Endodermal cell (in vitro differentiated cells): ENCODE results near the gene MYL7. TPM values are rescaled to one million over a fixed set of nuclear protein-coding genes. Genes with fewer than 3 reads are reported as not detected.

Experiments used
- DNase-seq: peaks from one replicate; pipeline ENCODE4 v3.0.0-alpha.2; 2017
- H3K27ac ChIP-seq: 2 replicates; pipeline ENCODE4 v1.5.1; 2013; ENCODE audit warnings: mild to moderate bottlenecking, low read depth, low read length, moderate library complexity
- H3K27me3 ChIP-seq: 2 replicates; pipeline ENCODE4 v1.6.1; 2013; ENCODE audit warnings: mild to moderate bottlenecking, low read length, moderate library complexity; ENCODE audit not compliant: insufficient read depth, control insufficient read depth, poor library complexity, severe bottlenecking
- H3K36me3 ChIP-seq: 2 replicates; pipeline ENCODE4 v1.7.0; 2013; ENCODE audit warnings: mild to moderate bottlenecking, low read length, moderate library complexity; ENCODE audit not compliant: control insufficient read depth, insufficient read depth
- H3K4me1 ChIP-seq: one replicate; pipeline ENCODE4 v1.7.0; 2013; ENCODE audit warnings: low read length; ENCODE audit not compliant: control insufficient read depth, insufficient read depth
- H3K4me3 ChIP-seq: 2 replicates; pipeline ENCODE4 v1.5.1; 2013; ENCODE audit warnings: mild to moderate bottlenecking, low read length, moderate library complexity
- H3K9ac ChIP-seq: 2 replicates; pipeline ENCODE4 v1.6.1; 2013; ENCODE audit warnings: mild to moderate bottlenecking, low read length, moderate library complexity; ENCODE audit not compliant: poor library complexity, severe bottlenecking; ENCODE audit errors: extremely low read depth
- H3K9me3 ChIP-seq: 2 replicates; pipeline ENCODE4 v1.6.1; 2013; ENCODE audit warnings: mild to moderate bottlenecking, low read length, moderate library complexity; ENCODE audit not compliant: control insufficient read depth
- H3K27ac Mint-ChIP-seq: 2 replicates; pipeline ENCODE4 v1.8.0; 2020; ENCODE audit warnings: mixed read lengths
- H3K27me3 Mint-ChIP-seq: 2 replicates; pipeline ENCODE4 v1.8.0; 2021; ENCODE audit warnings: mild to moderate bottlenecking, mixed read lengths; ENCODE audit not compliant: insufficient read depth
- H3K36me3 Mint-ChIP-seq: 2 replicates; pipeline ENCODE4 v1.8.0; 2020; ENCODE audit warnings: low read depth, mixed read lengths
- H3K4me1 Mint-ChIP-seq: 2 replicates; pipeline ENCODE4 v1.8.0; 2020; ENCODE audit warnings: mixed read lengths
- H3K4me3 Mint-ChIP-seq: 2 replicates; pipeline ENCODE4 v1.8.0; 2020; ENCODE audit warnings: mild to moderate bottlenecking, moderate library complexity, mixed read lengths
- H3K9me3 Mint-ChIP-seq: 2 replicates; pipeline ENCODE4 v1.8.0; 2020; ENCODE audit warnings: mild to moderate bottlenecking, mixed read lengths
- WGBS, 2 experiments: methylation state at CpG; one replicate each; pipeline versions ENCODE4 v1.1.5 to v1.1.7; 2013; ENCODE audit warnings: missing lambda C conversion rate in 2 of 2, mixed read lengths in 1 of 2; ENCODE audit not compliant: insufficient coverage in 1 of 2, insufficient read length in 1 of 2; 5-methylcytosine and 5-hydroxymethylcytosine counted together
- total RNA-seq, 2 donors: library from RNA; stranded (reverse); fragmentation: NEBNext Ultra II Directional in 1 of 2; extraction: Animal tissue kit (Norgen Biotek cat#: 25700) in 1 of 2; gene quantifications; 2 replicates in 1 of 2; 3 replicates in 1 of 2; pipeline ENCODE4 v1.2.1, GENCODE V29; 2021
- TF ChIP-seq, protein P1 (sequence below): fragments of 200-600 bp; sonication (generic); conservative IDR thresholded peaks from 2 replicates; pipeline ENCODE4 v1.5.0; 2021; ENCODE audit warnings: antibody characterized with exemption, mild to moderate bottlenecking

Gene MYL7
- total RNA-seq, 2 donors from 2014 or later, result 115 to 120 TPM

DNA sequence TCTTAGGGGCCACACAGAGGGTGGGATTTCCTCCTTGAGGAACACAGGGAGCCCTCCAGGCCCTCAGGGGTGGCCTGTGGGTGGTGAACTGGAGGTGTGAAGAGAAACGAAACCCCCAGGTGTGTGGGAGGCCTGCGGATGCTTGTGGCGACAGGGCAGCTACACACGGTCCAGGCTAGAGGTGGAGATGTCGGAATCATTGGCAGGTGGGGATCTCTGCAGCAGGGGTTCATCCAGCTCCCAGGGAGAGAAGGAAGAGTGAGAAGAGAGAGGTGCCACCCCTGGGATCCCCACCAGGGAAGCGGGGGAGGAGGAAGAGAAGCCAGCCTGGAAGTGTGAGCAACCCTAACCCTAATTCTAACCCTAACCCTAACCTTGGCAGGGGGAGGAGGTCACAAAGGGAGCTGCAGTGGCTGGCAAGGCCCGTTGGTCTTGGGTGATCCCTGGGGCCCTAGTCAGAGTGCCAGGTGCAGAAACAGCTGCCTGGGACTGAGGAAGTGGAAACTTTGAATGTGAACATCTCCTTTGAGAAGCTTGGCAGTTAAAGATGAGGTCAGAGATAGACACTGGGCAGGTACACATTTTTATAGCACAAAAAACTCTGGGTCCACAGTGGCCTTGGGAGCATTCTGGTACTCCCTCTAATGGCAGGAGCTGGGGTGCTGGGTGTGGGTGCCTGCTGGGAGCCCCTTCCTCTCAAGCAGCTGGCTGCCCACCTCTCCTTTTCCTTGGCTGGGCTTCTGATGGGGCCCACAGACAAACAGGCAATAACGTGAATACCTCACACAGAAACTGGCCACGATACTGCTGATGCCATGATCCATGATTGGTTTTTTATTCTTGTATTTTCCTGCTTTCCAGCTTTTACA lies 43.8 kb downstream of the MYL7 start:
- Mint-ChIP-seq H3K27ac (no peak overlapping the region), H3K4me1 (peaks cover 1% of the 10 kb centered on the region), H3K27me3 (peaks cover 8% of the 10 kb centered on the region), H3K9me3 (no peaks in the 10 kb centered on the region), H3K36me3 (no peaks in the 10 kb centered on the region), H3K4me3 (no peak overlapping the region)
- WGBS, 2 experiments, result 89 to 96% methylated on average over 4 to 8 of the region's 9 CpGs
- H3K36me3 ChIP-seq, result no peaks in the 10 kb centered on the region
- H3K27me3 ChIP-seq, result no peaks in the 10 kb centered on the region
- H3K27ac ChIP-seq, result no peak overlapping the region
- H3K4me3 ChIP-seq, result no peak overlapping the region
- no peak overlapping the region for H3K9ac ChIP-seq
- no peak for DNase-seq
- TF ChIP-seq, protein P1, sequence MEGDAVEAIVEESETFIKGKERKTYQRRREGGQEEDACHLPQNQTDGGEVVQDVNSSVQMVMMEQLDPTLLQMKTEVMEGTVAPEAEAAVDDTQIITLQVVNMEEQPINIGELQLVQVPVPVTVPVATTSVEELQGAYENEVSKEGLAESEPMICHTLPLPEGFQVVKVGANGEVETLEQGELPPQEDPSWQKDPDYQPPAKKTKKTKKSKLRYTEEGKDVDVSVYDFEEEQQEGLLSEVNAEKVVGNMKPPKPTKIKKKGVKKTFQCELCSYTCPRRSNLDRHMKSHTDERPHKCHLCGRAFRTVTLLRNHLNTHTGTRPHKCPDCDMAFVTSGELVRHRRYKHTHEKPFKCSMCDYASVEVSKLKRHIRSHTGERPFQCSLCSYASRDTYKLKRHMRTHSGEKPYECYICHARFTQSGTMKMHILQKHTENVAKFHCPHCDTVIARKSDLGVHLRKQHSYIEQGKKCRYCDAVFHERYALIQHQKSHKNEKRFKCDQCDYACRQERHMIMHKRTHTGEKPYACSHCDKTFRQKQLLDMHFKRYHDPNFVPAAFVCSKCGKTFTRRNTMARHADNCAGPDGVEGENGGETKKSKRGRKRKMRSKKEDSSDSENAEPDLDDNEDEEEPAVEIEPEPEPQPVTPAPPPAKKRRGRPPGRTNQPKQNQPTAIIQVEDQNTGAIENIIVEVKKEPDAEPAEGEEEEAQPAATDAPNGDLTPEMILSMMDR, result no peak
- H3K4me1 ChIP-seq, result no peaks in the 10 kb centered on the region
- H3K9me3 ChIP-seq, result no peaks in the 10 kb centered on the region

DNA sequence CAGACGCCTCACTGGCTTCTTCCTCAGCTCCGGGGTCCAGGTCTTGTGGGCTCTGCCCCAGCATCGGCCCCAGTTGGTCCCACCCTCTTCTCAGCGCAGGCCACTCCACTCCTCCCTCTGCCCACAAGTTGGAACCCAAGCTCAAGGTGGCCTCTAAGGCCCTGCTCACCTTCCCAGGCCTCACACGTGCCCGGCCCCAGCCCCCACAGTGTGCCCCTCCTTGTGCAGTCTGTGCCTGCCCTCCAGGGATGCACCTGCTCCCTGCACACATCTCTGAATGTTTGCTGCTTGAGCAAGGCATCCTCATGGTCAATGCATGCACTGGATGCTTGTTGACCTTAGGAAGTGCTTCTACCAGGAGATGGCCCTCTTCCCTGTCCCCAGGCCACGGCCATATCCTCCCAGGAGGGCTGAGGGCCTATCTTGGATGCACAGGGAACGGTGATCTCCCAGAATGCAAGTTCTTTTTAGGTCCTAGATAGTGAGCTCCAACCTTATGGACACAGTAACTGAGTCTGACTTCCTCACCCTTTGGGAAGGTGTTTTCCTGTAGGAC lies 44.7 kb downstream of the MYL7 start:
- peaks cover 6% of the 10 kb centered on the region for H3K27me3 Mint-ChIP-seq
- H3K36me3 Mint-ChIP-seq, result no peaks in the 10 kb centered on the region
- no peak overlapping the region for H3K27ac Mint-ChIP-seq
- H3K4me3 ChIP-seq, result no peak overlapping the region
- no peaks in the 10 kb centered on the region for H3K36me3 ChIP-seq
- H3K9ac ChIP-seq, result no peak overlapping the region
- H3K4me1 ChIP-seq, result no peaks in the 10 kb centered on the region
- H3K9me3 ChIP-seq, result no peaks in the 10 kb centered on the region
- peaks cover 4% of the 10 kb centered on the region for H3K4me1 Mint-ChIP-seq
- H3K4me3 Mint-ChIP-seq, result no peak overlapping the region
- no peak overlapping the region for H3K27ac ChIP-seq
- 84 to 86% methylated on average over 4 to 8 of the region's 8 CpGs for WGBS, 2 experiments
- no peaks in the 10 kb centered on the region for H3K27me3 ChIP-seq
- no peaks in the 10 kb centered on the region for H3K9me3 Mint-ChIP-seq
- DNase-seq, result no peak
- TF ChIP-seq, protein P1, result no peak

DNA sequence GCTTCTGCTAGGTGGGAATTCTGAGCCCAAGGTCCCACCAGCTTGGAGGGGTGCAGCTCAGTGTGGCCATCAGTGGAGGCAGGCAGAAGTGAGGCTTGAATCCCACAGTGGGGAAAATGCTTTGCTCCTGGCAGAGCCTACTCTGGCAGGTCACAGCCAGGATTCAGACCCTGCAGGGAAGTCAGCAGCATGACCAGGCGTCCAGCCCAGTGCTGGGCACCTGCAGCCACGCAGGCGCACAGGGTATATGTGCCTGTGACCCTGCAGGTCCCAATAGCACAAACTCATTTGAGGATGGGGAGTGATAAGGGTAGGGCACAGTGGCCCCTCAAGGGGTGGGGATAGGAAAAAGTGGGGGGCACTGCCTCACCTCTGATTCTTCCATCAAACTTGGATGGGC lies 45.4 kb downstream of the MYL7 start:
- Histone ChIP-seq H3K9ac (no peak overlapping the region), H3K36me3 (no peaks in the 10 kb centered on the region), H3K4me3 (no peak overlapping the region), H3K9me3 (no peaks in the 10 kb centered on the region), H3K27ac (no peak overlapping the region), H3K4me1 (no peaks in the 10 kb centered on the region), H3K27me3 (no peaks in the 10 kb centered on the region)
- no peaks in the 10 kb centered on the region for H3K36me3 Mint-ChIP-seq
- H3K4me1 Mint-ChIP-seq, result peaks cover 4% of the 10 kb centered on the region
- no peak overlapping the region for H3K4me3 Mint-ChIP-seq
- TF ChIP-seq, protein P1, result no peak
- peaks cover 6% of the 10 kb centered on the region for H3K27me3 Mint-ChIP-seq
- no peak overlapping the region for H3K27ac Mint-ChIP-seq
- 95 to 100% methylated on average over 2 to 3 of the region's 3 CpGs for WGBS, 2 experiments
- no peak for DNase-seq
- H3K9me3 Mint-ChIP-seq, result no peaks in the 10 kb centered on the region
